Measurements from ENCODE around the gene CP. TPM values are rescaled to one million over a fixed set of nuclear protein-coding genes. Genes with fewer than 3 reads are reported as not detected.
A peak's percentile ranks its signal among the peaks of the same experiment; 100 is the strongest.

CP gene
- total RNA-seq, 1 donor from 2014 or later: 6.2 TPM

- no peak overlapping the region for H3K4me3 ChIP-seq
- DNase-seq: no peak
- no peaks in the 10 kb centered on the region for H3K9me3 ChIP-seq (replicated peaks)
- no peaks in the 10 kb centered on the region for H3K27me3 ChIP-seq (ENCODE audit: low read depth)
- no peaks in the 10 kb centered on the region for H3K36me3 ChIP-seq
- intact Hi-C loops (cut with micrococcal nuclease): no loop called here
- H3K4me1 ChIP-seq: peaks cover 20% of the 10 kb centered on the region
- peak overlapping the region; percentile 46 for H3K27ac ChIP-seq (replicated peaks)
- no peak for TF ChIP-seq CTCF (IDR thresholded peaks at IDR 0.05; ENCODE audit: borderline replicate concordance)
Measured at GRCh38 chr3:149216193-149216869, 5.3 kb downstream of the CP start.

GRCh38 chr3:149215515-149215914 is 6.1 kb downstream of the CP start:
- H3K27me3 ChIP-seq (ENCODE audit: low read depth): no peaks in the 10 kb centered on the region
- intact Hi-C loops (cut with micrococcal nuclease): no loop called here
- no peaks in the 10 kb centered on the region for H3K36me3 ChIP-seq
- H3K9me3 ChIP-seq (replicated peaks): no peaks in the 10 kb centered on the region
- peak overlapping the region; percentile 46 for H3K27ac ChIP-seq (replicated peaks)
- DNase-seq: no peak
- no peak overlapping the region for H3K4me3 ChIP-seq
- H3K4me1 ChIP-seq: peaks cover 20% of the 10 kb centered on the region
- no peak for TF ChIP-seq CTCF (IDR thresholded peaks at IDR 0.05; ENCODE audit: borderline replicate concordance)

- no peaks in the 10 kb centered on the region for H3K36me3 ChIP-seq
- no peak for TF ChIP-seq CTCF (IDR thresholded peaks at IDR 0.05; ENCODE audit: borderline replicate concordance)
Measured at GRCh38 chr3:149214702-149215101, 6.9 kb downstream of the CP start.

GRCh38 chr3:149212386-149212785 is 9.2 kb downstream of the CP start:
- Histone ChIP-seq H3K27ac (replicated peaks) (no peak overlapping the region), H3K4me1 (peaks cover 20% of the 10 kb centered on the region), H3K4me3 (no peak overlapping the region), H3K9me3 (replicated peaks) (no peaks in the 10 kb centered on the region), H3K36me3 (no peaks in the 10 kb centered on the region), H3K27me3 (ENCODE audit: low read depth) (no peaks in the 10 kb centered on the region)
- TF ChIP-seq CTCF (IDR thresholded peaks at IDR 0.05; ENCODE audit: borderline replicate concordance): no peak
- no peak for DNase-seq
- intact Hi-C loops (cut with micrococcal nuclease): no loop called here

More at GRCh38 chr3:149214702-149215101, 6.9 kb downstream of the CP start:
- no peaks in the 10 kb centered on the region for H3K9me3 ChIP-seq (replicated peaks)
- DNase-seq: no peak
- H3K27me3 ChIP-seq (ENCODE audit: low read depth): no peaks in the 10 kb centered on the region
- peaks cover 20% of the 10 kb centered on the region for H3K4me1 ChIP-seq
- H3K4me3 ChIP-seq: no peak overlapping the region
- peak overlapping the region; percentile 46 for H3K27ac ChIP-seq (replicated peaks)
- intact Hi-C loops (cut with micrococcal nuclease): no loop called here

- H3K27me3 ChIP-seq (ENCODE audit: low read depth): no peaks in the 10 kb centered on the region
- TF ChIP-seq CTCF (IDR thresholded peaks at IDR 0.05; ENCODE audit: borderline replicate concordance): no peak
Measured at GRCh38 chr3:149209431-149209830, 12.2 kb downstream of the CP start.

More at GRCh38 chr3:149209431-149209830, 12.2 kb downstream of the CP start:
- H3K4me3 ChIP-seq: no peak overlapping the region
- intact Hi-C loops (cut with micrococcal nuclease): no loop called here
- no peaks in the 10 kb centered on the region for H3K4me1 ChIP-seq
- H3K27ac ChIP-seq (replicated peaks): no peak overlapping the region
- no peaks in the 10 kb centered on the region for H3K36me3 ChIP-seq
- H3K9me3 ChIP-seq (replicated peaks): no peaks in the 10 kb centered on the region
- DNase-seq: no peak

All from left ventricle myocardium inferior (tissue), 1 donor.